IMR-90 (cell line): Measurements from ENCODE around the gene YPEL1. TPM values are rescaled to one million over a fixed set of nuclear protein-coding genes. Genes with fewer than 3 reads are reported as not detected.
A peak's percentile ranks its signal among the peaks of the same experiment; 100 is the strongest.

ENCODE experiments used
- ATAC-seq: fragments of 200-7000 bp; cut with Tn5 transposase; 2 replicates; pipeline ENCODE4 v1.9.1; 2020; ENCODE audit warnings: low read depth, mild to moderate bottlenecking, moderate library complexity
- BruUV-seq: library from RNA; stranded (reverse); fragments of 400-500 nt; replicated peaks from 2 replicates; lab custom pipeline; 2021; lab: Mats Ljungman, UMichigan
- CTCF ChIA-PET: fragments of 300-600 bp; formaldehyde crosslinking; extraction: SDS; loops from one replicate; lab custom pipeline; 2021; ENCODE audit warnings: antibody characterized with exemption; lab: Yijun Ruan, JAX
- POLR2A ChIA-PET: fragments of 300-600 bp; sonication (Branson Sonifier 250); formaldehyde crosslinking; loops from one replicate; lab custom pipeline; 2022; ENCODE audit warnings: antibody characterized with exemption; ENCODE audit not compliant: unreplicated experiment; lab: Charles Lee
- DNase-seq: peaks from one replicate; pipeline ENCODE4 v3.0.0; 2013
- H2AFZ ChIP-seq: replicated peaks from 2 replicates; pipeline ENCODE3; 2013; ENCODE audit warnings: low read length, mild to moderate bottlenecking; ENCODE audit not compliant: poor library complexity
- H2AK5ac ChIP-seq: 2 replicates; pipeline ENCODE4 v1.6.1; 2013; ENCODE audit warnings: low read depth, low read length, inconsistent platforms
- H2AK9ac ChIP-seq: replicated peaks from 2 replicates; pipeline ENCODE3; 2013; ENCODE audit warnings: mild to moderate bottlenecking, low read depth, low read length, moderate library complexity; ENCODE audit not compliant: poor library complexity
- H2BK120ac ChIP-seq: 2 replicates; pipeline ENCODE4 v1.6.1; 2013; ENCODE audit warnings: low read depth, low read length, inconsistent platforms
- H2BK15ac ChIP-seq: 3 replicates; pipeline ENCODE4 v1.6.1; 2013; ENCODE audit warnings: low read depth, low read length, inconsistent platforms
- H2BK20ac ChIP-seq: 2 replicates; pipeline ENCODE4 v1.6.1; 2013; ENCODE audit warnings: low read depth, mild to moderate bottlenecking, inconsistent platforms, low read length, moderate library complexity
- H2BK5ac ChIP-seq: 2 replicates; pipeline ENCODE4 v1.6.1; 2013; ENCODE audit warnings: mild to moderate bottlenecking, low read depth, low read length, inconsistent platforms; ENCODE audit not compliant: poor library complexity, severe bottlenecking
- H3K14ac ChIP-seq: replicated peaks from 2 replicates; pipeline ENCODE4 v1.6.1; 2013; ENCODE audit warnings: low read depth, low read length, inconsistent platforms
- H3K18ac ChIP-seq: 2 replicates; pipeline ENCODE4 v1.6.1; 2013; ENCODE audit warnings: low read depth, low read length, control low read depth
- H3K23ac ChIP-seq: 2 replicates; pipeline ENCODE4 v1.6.1; 2013; ENCODE audit warnings: low read depth, low read length, inconsistent platforms
- H3K27ac ChIP-seq: 2 replicates; pipeline ENCODE4 v1.5.1; 2013; ENCODE audit warnings: mild to moderate bottlenecking, control low read depth, low read length; ENCODE audit not compliant: insufficient read depth
- H3K27me3 ChIP-seq: 2 replicates; pipeline ENCODE4 v1.6.1; 2013; ENCODE audit warnings: low read length; ENCODE audit not compliant: control insufficient read depth, insufficient read depth
- H3K36me3 ChIP-seq: 2 replicates; pipeline ENCODE4 v1.6.1; 2013; ENCODE audit warnings: low read length, mixed read lengths; ENCODE audit not compliant: control insufficient read depth, insufficient read depth
- H3K4ac ChIP-seq: 2 replicates; pipeline ENCODE4 v1.6.1; 2013; ENCODE audit warnings: low read depth, low read length, inconsistent platforms
- H3K4me1 ChIP-seq: 2 replicates; pipeline ENCODE4 v1.6.1; 2013; ENCODE audit warnings: low read length, mixed read lengths; ENCODE audit not compliant: control insufficient read depth, insufficient read depth
- H3K4me2 ChIP-seq: 2 replicates; pipeline ENCODE4 v1.6.1; 2013; ENCODE audit warnings: low read depth, mild to moderate bottlenecking, control low read depth, low read length, moderate library complexity
- H3K4me3 ChIP-seq: 2 replicates; pipeline ENCODE4 v1.5.1; 2013; ENCODE audit warnings: low read depth, mild to moderate bottlenecking, control low read depth, low read length, moderate library complexity; ENCODE audit not compliant: insufficient read depth
- H3K56ac ChIP-seq: 2 replicates; pipeline ENCODE4 v1.6.1; 2013; ENCODE audit warnings: low read length, inconsistent platforms; ENCODE audit not compliant: insufficient read depth; ENCODE audit errors: extremely low read depth
- H3K79me1 ChIP-seq, 2 experiments: 2 replicates each; pipeline ENCODE4 v1.6.1; 2013; ENCODE audit warnings: low read length in 2 of 2, inconsistent platforms in 1 of 2, low read depth in 1 of 2
- H3K9ac ChIP-seq: 2 replicates; pipeline ENCODE4 v1.6.1; 2013; ENCODE audit warnings: low read depth, low read length, control low read depth
- H3K9me1 ChIP-seq: 2 replicates; pipeline ENCODE4 v1.6.1; 2013; ENCODE audit warnings: low read length, inconsistent platforms; ENCODE audit not compliant: insufficient read depth
- H3K9me3 ChIP-seq: 2 replicates; pipeline ENCODE4 v1.6.1; 2013; ENCODE audit warnings: low read length; ENCODE audit not compliant: control insufficient read depth, insufficient read depth
- H4K20me1 ChIP-seq: 2 replicates; pipeline ENCODE4 v1.6.1; 2013; ENCODE audit warnings: low read length, inconsistent platforms; ENCODE audit not compliant: insufficient read depth
- H4K5ac ChIP-seq: 2 replicates; pipeline ENCODE4 v1.6.1; 2013; ENCODE audit warnings: mild to moderate bottlenecking, low read depth, low read length, control low read depth
- H4K8ac ChIP-seq, 2 experiments: 2 replicates each; pipeline ENCODE4 v1.6.1; 2013; ENCODE audit warnings: low read depth in 2 of 2, low read length in 2 of 2, control low read depth in 1 of 2, inconsistent platforms in 1 of 2
- H4K91ac ChIP-seq: 2 replicates; pipeline ENCODE4 v1.6.1; 2013; ENCODE audit warnings: low read depth, low read length, inconsistent platforms; ENCODE audit not compliant: insufficient read depth
- BHLHE40 ChIP-seq: fragments of 150-350 bp; IDR thresholded peaks from 2 replicates; pipeline ENCODE4 v1.6.1; 2016; ENCODE audit warnings: mild to moderate bottlenecking, low read depth, low read length
- CEBPB ChIP-seq: IDR thresholded peaks from 2 replicates; pipeline ENCODE4 v1.6.1; 2012; ENCODE audit warnings: low read depth, low read length, improper control_type of control experiment
- CHD1 ChIP-seq: IDR thresholded peaks from 2 replicates; pipeline ENCODE4 v1.6.1; 2012; ENCODE audit warnings: low read depth, low read length, improper control_type of control experiment
- CTCF ChIP-seq: conservative IDR thresholded peaks from 2 replicates; pipeline ENCODE4 v1.5.1; 2012; ENCODE audit warnings: mild to moderate bottlenecking, low read depth, low read length, improper control_type of control experiment
- FOS ChIP-seq: fragments of 150-350 bp; IDR thresholded peaks from 2 replicates; pipeline ENCODE4 v1.6.1; 2016; ENCODE audit warnings: low read depth, low read length
- MAFK ChIP-seq: IDR thresholded peaks from 2 replicates; pipeline ENCODE4 v1.6.1; 2012; ENCODE audit warnings: low read depth, low read length, improper control_type of control experiment
- MAZ ChIP-seq: IDR thresholded peaks from 2 replicates; pipeline ENCODE4 v1.6.1; 2012; ENCODE audit warnings: low read depth, mild to moderate bottlenecking, low read length, improper control_type of control experiment, moderate library complexity, borderline replicate concordance
- MXI1 ChIP-seq: IDR thresholded peaks from 2 replicates; pipeline ENCODE4 v1.6.1; 2012; ENCODE audit warnings: low read depth, mild to moderate bottlenecking, low read length, moderate library complexity, borderline replicate concordance
- NFE2L2 ChIP-seq: fragments of 150-350 bp; IDR thresholded peaks from 2 replicates; pipeline ENCODE4 v1.6.1; 2016; ENCODE audit warnings: low read depth, mild to moderate bottlenecking, low read length
- POLR2A ChIP-seq: IDR thresholded peaks from 2 replicates; pipeline ENCODE4 v1.6.1; 2012; ENCODE audit warnings: mild to moderate bottlenecking, low read depth, low read length
- RAD21 ChIP-seq: IDR thresholded peaks from 2 replicates; pipeline ENCODE4 v1.6.1; 2012; ENCODE audit warnings: low read length, improper control_type of control experiment
- RCOR1 ChIP-seq: IDR thresholded peaks from 2 replicates; pipeline ENCODE4 v1.6.1; 2012; ENCODE audit warnings: mild to moderate bottlenecking, low read length, improper control_type of control experiment; ENCODE audit not compliant: insufficient replicate concordance
- RFX5 ChIP-seq: IDR thresholded peaks from 2 replicates; pipeline ENCODE4 v1.8.0; 2012; ENCODE audit warnings: low read depth, mild to moderate bottlenecking, low read length, moderate library complexity
- SMC3 ChIP-seq: fragments of 150-350 bp; IDR thresholded peaks from 2 replicates; pipeline ENCODE4 v1.6.1; 2016; ENCODE audit warnings: low read depth, mild to moderate bottlenecking, antibody characterized with exemption, low read length, moderate library complexity
- WGBS, 2 experiments: methylation state at CpG; one replicate each; pipeline versions ENCODE4 v1.1.5 to v1.1.7; 2013; ENCODE audit warnings: missing lambda C conversion rate in 2 of 2; ENCODE audit not compliant: insufficient read length in 1 of 2; ENCODE audit errors: extremely low coverage in 2 of 2; 5-methylcytosine and 5-hydroxymethylcytosine counted together
- dilution Hi-C: fragments of 300-500 bp; cut with HindIII; formaldehyde crosslinking; loops from one replicate; pipeline ENCODE4 v1.14.3; 2018; ENCODE audit warnings: low sequenced_read_pairs; ENCODE audit not compliant: unreplicated experiment
- in situ Hi-C: fragments of 300-500 bp; cut with MboI; formaldehyde crosslinking; loops from 3 replicates; pipeline ENCODE4 v1.14.3; 2019; ENCODE audit warnings: low sequenced_read_pairs, inconsistent platforms, mixed read lengths
- intact Hi-C: fragments of 100-400 bp; cut with micrococcal nuclease; formaldehyde crosslinking; loops from 2 replicates; pipeline ENCODE4 v1.10.0; 2022
- polyA plus RNA-seq, 3 experiments: library from polyadenylated mRNA; depleted of rRNA; stranded (reverse); fragments of >200 nt; gene quantifications; 2 replicates each; pipeline ENCODE4 v1.2.3, GENCODE V29; 2012; ENCODE audit warnings: low replicate concordance in 1 of 3
- total RNA-seq: library from RNA; depleted of rRNA; stranded (reverse); fragments of >200 nt; gene quantifications from 2 replicates; pipeline ENCODE4 v1.2.3, GENCODE V29; 2012
- TF ChIP-seq, protein P1 (sequence below): fragments of 150-350 bp; IDR thresholded peaks from 2 replicates; pipeline ENCODE4 v1.6.1; 2017; ENCODE audit warnings: mild to moderate bottlenecking, antibody characterized with exemption, low read length, low read depth
- TF ChIP-seq, protein P2 (sequence below): fragments of 150-350 bp; IDR thresholded peaks from 2 replicates; pipeline ENCODE4 v1.6.1; 2016; ENCODE audit warnings: low read depth, mild to moderate bottlenecking, low read length, moderate library complexity, borderline replicate concordance

YPEL1 gene
- total and polyA plus RNA-seq, 2 of the 4 experiments (the other 2 are of a cell fraction), result 0.72 to 1.3 TPM

DNA sequence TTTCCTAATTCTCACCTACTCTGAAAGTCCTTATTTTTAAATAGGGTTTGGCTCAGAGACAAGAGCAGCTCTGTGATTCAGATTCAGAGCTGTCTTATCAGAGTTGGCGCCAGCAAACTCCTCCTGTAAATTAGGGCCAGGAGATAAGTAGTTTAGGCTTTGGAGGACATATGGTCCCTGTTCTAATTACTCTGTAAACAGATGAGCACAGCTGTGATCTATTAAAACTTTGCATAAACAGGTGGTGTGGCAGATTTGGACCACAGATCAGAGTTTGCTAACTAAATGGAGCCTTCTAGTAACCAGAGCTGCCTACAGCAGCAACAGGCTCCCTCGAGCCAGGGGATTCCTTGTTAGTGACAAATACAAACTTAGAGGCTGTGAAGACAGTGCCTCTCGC is 27.9 kb downstream of the YPEL1 start:
- no peak overlapping the region for H2BK15ac ChIP-seq
- H2BK5ac ChIP-seq, result no peak overlapping the region
- peaks cover 3% of the 10 kb centered on the region for H3K4me1 ChIP-seq
- dilution Hi-C loops, result no loop called here
- no peak overlapping the region for H3K23ac ChIP-seq
- intact Hi-C loops, result no loop called here
- DNase-seq (peak; percentile 19), ATAC-seq (peak; percentile 61)
- no peak overlapping the region for H4K5ac ChIP-seq
- no peak overlapping the region for H3K18ac ChIP-seq
- H3K36me3 ChIP-seq, result peaks cover 5% of the 10 kb centered on the region
- no peak overlapping the region for H3K4me2 ChIP-seq
- H3K14ac ChIP-seq, result no peak overlapping the region
- no peak overlapping the region for H3K27ac ChIP-seq
- 67% methylated on average over 1 of the region's 3 CpGs; no CpG with 5 or more reads in 1 of the 2 experiments for WGBS, 2 experiments
- H4K20me1 ChIP-seq, result no peaks in the 10 kb centered on the region
- no peak overlapping the region for H3K4me3 ChIP-seq
- H3K9me1 ChIP-seq, result peaks cover 10% of the 10 kb centered on the region
- no peak overlapping the region for H3K56ac ChIP-seq
- H2AK9ac ChIP-seq, result no peak overlapping the region
- no peak overlapping the region for H2BK120ac ChIP-seq
- H2AK5ac ChIP-seq, result no peak overlapping the region; the same call in 1 of the 2 replicates
- POLR2A ChIA-PET, result no interaction called here
- H3K79me1 ChIP-seq, result no peaks in the 10 kb centered on the region
- no peaks in the 10 kb centered on the region for H3K9me3 ChIP-seq
- no peak overlapping the region for H3K9ac ChIP-seq
- H4K8ac ChIP-seq, result no peak overlapping the region
- H3K4ac ChIP-seq, result no peak overlapping the region
- no peak overlapping the region for H2BK20ac ChIP-seq
- TF ChIP-seq BHLHE40, result no peak
- TF ChIP-seq, protein P1, sequence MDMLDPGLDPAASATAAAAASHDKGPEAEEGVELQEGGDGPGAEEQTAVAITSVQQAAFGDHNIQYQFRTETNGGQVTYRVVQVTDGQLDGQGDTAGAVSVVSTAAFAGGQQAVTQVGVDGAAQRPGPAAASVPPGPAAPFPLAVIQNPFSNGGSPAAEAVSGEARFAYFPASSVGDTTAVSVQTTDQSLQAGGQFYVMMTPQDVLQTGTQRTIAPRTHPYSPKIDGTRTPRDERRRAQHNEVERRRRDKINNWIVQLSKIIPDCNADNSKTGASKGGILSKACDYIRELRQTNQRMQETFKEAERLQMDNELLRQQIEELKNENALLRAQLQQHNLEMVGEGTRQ, result no peak
- TF ChIP-seq NFE2L2, result no peak
- TF ChIP-seq POLR2A, result no peak
- TF ChIP-seq MAFK, result no peak
- no peak for TF ChIP-seq RAD21
- no peak for TF ChIP-seq RFX5
- no peak for TF ChIP-seq CTCF
- TF ChIP-seq CEBPB, result no peak
- TF ChIP-seq MAZ, result no peak
- TF ChIP-seq SMC3, result no peak
- no peak for TF ChIP-seq RCOR1
- TF ChIP-seq, protein P2, sequence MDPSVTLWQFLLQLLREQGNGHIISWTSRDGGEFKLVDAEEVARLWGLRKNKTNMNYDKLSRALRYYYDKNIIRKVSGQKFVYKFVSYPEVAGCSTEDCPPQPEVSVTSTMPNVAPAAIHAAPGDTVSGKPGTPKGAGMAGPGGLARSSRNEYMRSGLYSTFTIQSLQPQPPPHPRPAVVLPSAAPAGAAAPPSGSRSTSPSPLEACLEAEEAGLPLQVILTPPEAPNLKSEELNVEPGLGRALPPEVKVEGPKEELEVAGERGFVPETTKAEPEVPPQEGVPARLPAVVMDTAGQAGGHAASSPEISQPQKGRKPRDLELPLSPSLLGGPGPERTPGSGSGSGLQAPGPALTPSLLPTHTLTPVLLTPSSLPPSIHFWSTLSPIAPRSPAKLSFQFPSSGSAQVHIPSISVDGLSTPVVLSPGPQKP, result no peak
- TF ChIP-seq CHD1, result no peak
- TF ChIP-seq MXI1, result no peak
- TF ChIP-seq FOS, result no peak
- in situ Hi-C loops, result no loop called here
- H2AFZ ChIP-seq, result no peak overlapping the region
- no peak overlapping the region for H4K91ac ChIP-seq
- no TSS peak for BruUV-seq
- no peaks in the 10 kb centered on the region for H3K27me3 ChIP-seq
- CTCF ChIA-PET, result no interaction called here
